HFF-Myc (cell line): ENCODE measurements around the gene ELOVL2.
A peak's percentile ranks its signal among the peaks of the same experiment; 100 is the strongest.

ENCODE experiments used
- DNase-seq: peaks from one replicate; pipeline ENCODE4 v3.0.0-alpha.2; 2011; ENCODE audit warnings: low read depth; ENCODE audit errors: extremely low read depth
- H3K4me3 ChIP-seq: replicated peaks from 2 replicates; pipeline ENCODE4 v1.5.1; 2011; ENCODE audit warnings: low read depth, mild to moderate bottlenecking, control low read depth, low read length
- TF ChIP-seq, protein P1 (sequence below): IDR thresholded peaks from 2 replicates; pipeline ENCODE4 v1.5.1; 2012; ENCODE audit warnings: mild to moderate bottlenecking, low read depth, low read length, control low read depth; ENCODE audit errors: missing control alignments

The ELOVL2 gene

DNA sequence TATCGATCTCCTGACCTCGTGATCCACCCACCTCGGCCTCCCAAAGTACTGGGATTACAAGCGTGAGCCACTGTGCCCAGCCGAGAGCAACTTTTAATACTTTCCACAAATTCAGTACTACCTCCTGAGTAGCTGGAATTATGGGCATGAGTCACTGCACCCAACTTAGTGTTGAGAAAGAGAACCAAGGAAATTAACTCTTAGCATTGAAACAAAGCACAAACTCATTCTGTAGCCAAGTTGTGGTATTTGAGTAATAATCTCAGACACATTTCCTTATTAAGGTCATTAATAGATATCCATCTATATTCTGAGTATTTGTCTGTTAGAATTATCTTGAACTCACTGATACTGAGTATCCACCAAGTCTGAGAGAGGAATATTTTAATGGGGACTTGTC is 14.3 kb upstream of the ELOVL2 start:
- DNase-seq = no peak
- no peak overlapping the region for H3K4me3 ChIP-seq
- TF ChIP-seq, protein P1, sequence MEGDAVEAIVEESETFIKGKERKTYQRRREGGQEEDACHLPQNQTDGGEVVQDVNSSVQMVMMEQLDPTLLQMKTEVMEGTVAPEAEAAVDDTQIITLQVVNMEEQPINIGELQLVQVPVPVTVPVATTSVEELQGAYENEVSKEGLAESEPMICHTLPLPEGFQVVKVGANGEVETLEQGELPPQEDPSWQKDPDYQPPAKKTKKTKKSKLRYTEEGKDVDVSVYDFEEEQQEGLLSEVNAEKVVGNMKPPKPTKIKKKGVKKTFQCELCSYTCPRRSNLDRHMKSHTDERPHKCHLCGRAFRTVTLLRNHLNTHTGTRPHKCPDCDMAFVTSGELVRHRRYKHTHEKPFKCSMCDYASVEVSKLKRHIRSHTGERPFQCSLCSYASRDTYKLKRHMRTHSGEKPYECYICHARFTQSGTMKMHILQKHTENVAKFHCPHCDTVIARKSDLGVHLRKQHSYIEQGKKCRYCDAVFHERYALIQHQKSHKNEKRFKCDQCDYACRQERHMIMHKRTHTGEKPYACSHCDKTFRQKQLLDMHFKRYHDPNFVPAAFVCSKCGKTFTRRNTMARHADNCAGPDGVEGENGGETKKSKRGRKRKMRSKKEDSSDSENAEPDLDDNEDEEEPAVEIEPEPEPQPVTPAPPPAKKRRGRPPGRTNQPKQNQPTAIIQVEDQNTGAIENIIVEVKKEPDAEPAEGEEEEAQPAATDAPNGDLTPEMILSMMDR = no peak

DNA sequence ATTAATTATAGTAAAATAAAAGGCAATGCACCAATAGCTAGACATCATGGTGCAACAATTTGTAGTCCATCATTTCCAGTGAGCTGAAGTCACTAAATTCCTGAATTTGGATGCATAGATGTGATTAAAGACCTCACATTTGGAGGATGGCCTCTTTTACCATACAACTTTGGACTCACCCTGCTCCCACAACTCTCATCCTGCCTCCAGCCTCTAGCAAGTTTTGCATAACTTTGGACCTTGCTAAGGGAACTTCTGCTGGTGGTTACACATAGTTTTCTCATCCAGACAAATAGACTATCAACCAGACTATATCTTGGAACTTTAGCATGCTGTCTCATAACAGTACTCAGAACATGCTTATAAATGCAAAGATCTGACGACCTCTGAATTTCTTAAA is 12.8 kb upstream of the ELOVL2 start:
- TF ChIP-seq, protein P1 = no peak
- no peak overlapping the region for H3K4me3 ChIP-seq
- DNase-seq = no peak

GRCh38 chr6:11055127-11055627 is 11.1 kb upstream of the ELOVL2 start:
- DNase-seq = no peak
- TF ChIP-seq, protein P1 = no peak
- no peak overlapping the region for H3K4me3 ChIP-seq

DNA sequence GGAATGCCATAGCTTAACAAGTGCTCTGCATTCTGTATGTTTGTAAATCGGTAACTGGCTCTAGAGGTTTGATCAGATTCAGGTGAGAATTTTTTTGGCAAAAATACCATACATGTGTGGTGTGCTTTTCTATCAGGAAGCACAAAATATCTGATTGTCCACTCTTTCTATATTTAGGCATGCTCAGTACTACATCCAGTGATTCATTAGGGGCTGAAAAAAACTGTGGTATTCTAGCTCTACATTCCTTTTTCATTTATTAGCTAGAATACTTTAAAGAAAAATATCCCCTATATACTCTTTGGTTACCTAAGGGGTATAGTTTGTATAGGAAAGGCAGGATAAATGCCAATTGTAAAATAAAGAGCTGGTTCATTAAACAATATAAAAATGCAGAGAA is 10.6 kb upstream of the ELOVL2 start:
- no peak for DNase-seq
- no peak overlapping the region for H3K4me3 ChIP-seq
- TF ChIP-seq, protein P1 = no peak

DNA sequence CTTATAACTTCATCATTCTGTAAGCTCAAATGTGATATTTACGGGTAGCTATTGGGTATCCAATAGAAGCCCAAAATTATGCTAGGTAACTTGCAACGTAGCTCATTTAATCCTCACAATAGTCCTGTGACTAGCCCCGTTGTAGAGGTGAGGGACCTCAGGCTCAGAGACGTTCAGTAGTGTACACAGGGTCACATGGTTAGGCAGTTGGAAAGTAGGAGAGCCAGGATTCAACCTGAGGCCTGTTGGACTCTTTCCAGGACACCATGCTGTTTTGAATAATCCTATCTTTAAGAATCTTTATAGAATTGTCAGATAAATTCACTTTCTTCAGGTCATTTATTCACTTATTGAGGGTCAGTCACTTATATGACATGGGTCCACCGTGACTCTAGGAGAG is 9.2 kb upstream of the ELOVL2 start:
- DNase-seq = no peak
- no peak overlapping the region for H3K4me3 ChIP-seq
- TF ChIP-seq, protein P1 = no peak

- no peak overlapping the region for H3K4me3 ChIP-seq
- DNase-seq = peak; percentile 42
- TF ChIP-seq, protein P1 = no peak
Measured at GRCh38 chr6:11050731-11051130, 6.6 kb upstream of the ELOVL2 start.

GRCh38 chr6:11044712-11045167 is 635 bp upstream of the ELOVL2 start:
- TF ChIP-seq, protein P1 = no peak
- no peak for DNase-seq
- peak overlapping the region; percentile 40 for H3K4me3 ChIP-seq
